HG03521 (cell line): ENCODE measurements around the gene TOPAZ1.
"Not testable (repeated sequence)": the region's sequence is repeated elsewhere in the genome, so short reads cannot be mapped to it uniquely, and the experiment has no call there.

Source experiments
- ATAC-seq: cut with Tn5 transposase; IDR thresholded peaks from one replicate; pipeline ENCODE4 v1.9.1; 2021; ENCODE audit warnings: mild to moderate bottlenecking, moderate library complexity; ENCODE audit not compliant: unreplicated experiment

The TOPAZ1 gene

DNA sequence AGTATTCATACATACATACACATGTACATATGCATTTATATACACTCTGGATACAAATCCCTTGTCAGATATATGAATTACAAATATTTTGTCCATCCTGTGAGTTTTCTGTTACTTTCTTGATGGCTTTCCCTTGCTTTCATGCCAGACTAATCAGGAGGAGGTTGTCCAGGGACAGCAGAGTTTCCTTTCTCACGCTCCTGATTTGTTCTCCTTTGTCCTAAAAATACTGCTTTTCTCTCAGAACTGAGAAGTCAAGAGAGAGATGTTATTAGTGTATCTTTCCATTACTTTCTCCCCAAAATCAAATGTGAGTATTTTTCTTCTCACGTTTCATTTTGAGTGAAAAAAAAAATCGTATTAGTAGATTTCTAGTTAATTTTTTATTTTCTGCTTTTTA, 84.8 kb downstream of the TOPAZ1 start:
- ATAC-seq, result no peak

DNA sequence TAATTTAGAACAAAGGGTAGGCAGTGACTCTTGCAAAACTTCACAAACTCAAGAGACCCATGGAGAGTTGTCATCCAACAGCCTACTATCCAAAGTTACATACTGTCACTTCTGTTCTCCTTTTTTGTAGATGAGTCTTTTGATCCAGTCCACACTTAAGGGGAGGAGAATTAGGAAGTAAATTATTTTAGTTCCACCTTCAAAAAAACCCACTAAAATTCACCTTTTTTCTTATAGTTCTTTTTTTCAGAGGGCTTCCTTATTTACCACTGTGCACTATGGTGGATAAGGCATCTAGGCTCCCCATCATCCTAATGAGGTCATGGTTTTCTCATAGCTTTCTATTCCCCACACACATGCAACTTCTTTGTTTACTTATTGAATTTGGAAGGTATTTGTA, 88.3 kb downstream of the TOPAZ1 start:
- ATAC-seq, result no peak

DNA sequence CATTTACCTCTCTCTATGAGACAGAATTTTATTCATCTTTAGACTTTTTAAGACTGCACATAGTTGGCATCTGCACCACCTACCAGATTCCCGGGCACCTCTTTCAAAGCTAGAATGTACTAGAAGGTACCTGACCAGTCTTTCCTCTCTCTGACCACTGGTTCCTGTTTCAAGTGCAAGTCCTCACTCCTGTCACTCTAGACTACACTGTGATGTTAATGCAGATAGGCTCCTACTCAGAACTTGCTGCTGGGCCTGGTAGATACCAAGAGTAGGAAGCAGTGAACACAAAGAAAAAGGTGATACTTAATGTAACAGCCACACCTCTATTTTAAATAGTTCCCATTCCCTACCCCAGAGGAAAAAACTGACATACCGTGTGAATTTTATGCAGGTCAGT, 88.8 kb downstream of the TOPAZ1 start:
- no peak for ATAC-seq

DNA sequence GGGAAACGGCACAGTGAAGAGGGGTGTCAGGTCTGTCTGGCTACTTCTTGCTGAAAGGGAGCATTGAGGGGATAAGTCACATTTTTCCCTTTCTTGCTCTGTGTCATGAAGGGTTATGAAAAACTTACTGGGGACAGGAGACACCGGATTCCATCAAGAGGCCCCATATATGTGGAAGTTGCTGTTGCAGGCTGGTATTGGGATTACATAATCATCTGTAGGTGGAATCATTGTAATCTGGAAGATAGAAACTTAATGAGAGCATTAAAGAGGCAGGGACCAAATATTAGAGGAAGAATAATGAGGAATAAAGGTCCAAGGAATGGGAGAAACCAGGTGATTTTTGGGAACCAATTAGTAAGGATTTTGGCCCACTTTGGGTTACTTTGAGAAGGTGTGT, 92.6 kb downstream of the TOPAZ1 start:
- no peak for ATAC-seq

DNA sequence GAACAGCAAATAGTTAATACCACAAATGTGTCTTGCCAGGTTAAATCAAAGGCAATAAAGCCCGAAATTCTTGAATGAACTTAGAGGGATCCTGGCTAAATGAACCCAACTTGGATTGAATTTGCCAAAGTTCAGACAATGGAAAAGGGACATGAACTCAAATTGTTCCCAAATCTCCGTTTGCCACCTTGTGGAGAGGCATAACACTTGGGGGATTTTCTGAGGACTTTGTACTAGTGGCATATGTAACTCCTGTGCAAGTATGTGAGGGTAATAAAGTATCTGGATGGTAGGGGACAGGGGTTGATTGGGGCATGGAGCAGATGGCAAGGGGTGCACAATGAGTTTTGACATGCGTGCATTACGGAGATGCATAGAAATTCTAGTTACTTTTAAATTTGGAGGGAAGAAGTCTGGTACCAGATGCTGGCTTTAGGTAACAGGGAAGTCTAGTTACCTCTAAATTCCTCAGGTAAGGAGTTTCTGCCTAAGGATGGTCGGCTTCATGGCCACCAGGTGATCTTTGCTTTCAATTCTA, 95.6 kb downstream of the TOPAZ1 start:
- no peak for ATAC-seq

DNA sequence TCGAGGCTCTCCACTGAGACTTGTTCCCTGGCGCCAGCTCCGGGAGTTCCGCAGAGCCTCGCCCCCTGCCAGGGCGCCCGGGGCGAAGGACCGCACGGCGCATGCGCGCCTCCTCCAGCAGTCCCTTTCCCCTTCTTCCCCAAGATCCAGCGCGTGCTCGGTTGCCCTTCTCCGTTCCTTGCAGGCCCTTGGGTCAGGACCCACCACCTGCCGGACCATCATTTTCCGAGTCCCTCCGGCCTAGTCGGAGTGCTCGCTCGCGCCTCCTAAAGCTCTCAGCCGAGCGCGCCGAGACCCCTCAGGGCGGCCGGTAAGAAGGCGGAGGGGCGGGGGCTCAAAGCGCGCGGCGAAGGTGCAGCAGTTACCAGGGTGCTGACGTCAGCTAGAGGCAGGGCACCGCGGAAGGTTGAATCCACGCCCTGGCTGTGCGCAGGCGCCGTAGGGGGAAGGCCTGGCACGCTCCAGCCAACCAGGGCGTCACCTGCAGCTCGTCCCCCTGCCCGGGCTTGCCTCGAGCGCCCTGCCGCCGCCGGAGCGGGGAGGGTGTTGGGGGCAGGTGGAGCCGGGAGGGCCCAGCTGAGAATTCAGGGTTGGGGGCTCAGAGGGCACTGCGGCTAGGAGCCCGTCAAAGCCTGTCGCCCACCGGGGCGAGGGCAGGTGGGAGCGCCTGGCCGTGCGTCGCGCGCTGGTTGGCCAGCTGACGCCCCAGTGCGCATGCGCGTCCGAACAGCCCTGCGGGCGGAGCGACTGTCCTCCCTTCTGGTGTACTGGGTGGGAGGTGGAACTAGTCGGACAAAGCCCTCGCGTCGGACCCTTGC, 96.5 kb downstream of the TOPAZ1 start, which contains the start of gene TCAIM:
Gene TCAIM (plus strand): TSS at position 757 of the 818 bp plus-strand sequence. CDS start 16,017 bp downstream, outside the sequence.
- peak; percentile 94 for ATAC-seq

DNA sequence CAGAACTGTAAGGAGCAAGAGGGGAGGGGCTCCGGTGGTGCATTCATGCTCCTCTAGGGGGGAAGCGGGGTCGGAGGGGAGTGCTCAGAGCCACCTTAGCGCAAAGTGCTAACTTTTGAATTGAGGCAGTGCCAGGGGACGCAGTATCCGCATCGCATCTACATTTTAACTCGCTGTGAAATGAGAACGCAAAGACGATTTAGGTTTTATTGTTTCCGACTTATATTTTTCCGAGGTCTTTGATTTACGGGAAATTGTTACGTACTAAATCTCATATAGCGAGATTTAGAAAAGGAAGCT, 97.1 kb downstream of the TOPAZ1 start:
- no peak for ATAC-seq

DNA sequence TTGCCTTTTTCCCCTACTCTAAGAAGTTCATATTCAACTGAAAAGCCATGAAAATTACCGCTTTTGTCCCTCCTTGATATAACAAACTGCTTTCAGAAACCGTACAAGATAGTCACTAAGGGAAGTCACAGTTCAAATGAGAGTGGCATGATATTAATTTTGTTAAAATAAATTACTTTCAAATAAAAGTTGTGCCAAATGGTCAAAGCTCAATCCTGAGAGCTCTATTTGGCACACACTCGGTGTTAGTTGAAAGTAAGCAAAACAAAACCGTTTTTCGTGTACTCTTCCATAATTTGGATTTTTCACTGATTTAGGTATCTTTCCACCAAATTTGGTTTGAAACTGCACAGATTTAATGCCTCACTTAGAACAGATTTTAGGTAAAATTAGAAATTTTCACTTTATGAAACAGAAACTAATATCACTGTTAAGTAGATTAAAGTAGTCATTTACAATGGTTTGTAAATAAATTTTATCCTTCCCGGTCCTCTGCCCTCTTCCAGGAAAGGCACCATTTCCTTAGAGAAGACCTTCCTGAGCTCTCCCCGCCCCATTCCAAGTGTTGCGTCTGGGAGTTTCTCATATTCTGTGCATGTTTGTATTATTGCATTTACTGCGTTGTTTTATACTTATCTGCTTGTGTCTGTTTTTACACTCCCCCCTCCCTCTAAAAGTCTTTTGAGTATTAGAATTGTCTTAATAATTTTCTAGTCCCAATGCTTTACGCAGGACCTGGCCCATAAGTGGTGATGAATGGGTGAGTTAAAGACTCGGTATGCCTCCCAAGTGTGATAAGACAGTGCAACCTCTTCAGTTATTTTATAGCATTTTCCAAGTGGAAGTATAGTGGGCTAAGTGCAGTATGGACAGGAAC, 97.7 kb downstream of the TOPAZ1 start:
- ATAC-seq, result no peak

DNA sequence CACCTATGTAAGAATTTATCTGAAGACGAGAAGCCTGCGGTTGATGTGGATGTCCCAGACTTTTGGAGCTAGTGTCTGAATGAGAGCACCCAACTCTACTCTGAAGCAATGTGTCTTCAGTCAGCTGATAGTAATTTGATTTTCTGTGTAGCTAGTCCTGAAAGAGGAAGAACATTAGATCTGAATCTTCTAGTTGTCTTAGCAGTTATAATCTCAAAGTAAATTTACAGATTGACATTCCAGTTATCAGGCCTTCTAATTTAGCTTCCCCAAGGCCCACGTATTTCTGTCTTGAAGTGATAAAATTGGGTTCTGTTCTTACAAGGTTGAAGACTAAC, 98.3 kb downstream of the TOPAZ1 start:
- ATAC-seq, result no peak

DNA sequence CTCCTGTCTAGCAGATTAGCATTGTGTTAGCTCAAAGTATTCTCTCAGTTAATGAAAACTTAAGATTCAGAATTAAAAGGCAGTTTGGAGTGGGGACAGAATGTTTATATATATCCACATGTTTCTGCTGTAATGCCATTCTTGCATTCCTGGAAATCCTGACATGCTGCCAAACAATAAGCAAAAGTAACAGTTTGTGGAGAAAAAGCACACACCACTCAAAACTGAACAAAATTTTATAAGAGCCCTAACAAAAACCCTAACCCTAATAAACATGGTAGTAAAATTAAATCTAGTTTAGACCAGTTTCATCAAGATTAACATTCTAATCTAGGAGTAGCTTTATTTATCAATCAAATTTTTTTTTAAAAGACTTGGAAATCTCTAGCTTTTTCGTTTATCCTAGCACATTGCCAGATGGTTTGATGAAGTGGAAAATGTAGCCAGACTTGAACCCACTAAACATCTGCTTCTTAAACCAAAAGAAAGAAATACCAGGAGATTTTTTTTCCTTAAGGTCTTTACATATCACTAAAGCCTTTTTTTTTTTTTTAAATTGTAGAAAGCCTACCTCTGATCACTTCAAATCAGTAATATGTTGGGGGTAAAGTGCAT, 100.6 kb downstream of the TOPAZ1 start:
- no peak for ATAC-seq

DNA sequence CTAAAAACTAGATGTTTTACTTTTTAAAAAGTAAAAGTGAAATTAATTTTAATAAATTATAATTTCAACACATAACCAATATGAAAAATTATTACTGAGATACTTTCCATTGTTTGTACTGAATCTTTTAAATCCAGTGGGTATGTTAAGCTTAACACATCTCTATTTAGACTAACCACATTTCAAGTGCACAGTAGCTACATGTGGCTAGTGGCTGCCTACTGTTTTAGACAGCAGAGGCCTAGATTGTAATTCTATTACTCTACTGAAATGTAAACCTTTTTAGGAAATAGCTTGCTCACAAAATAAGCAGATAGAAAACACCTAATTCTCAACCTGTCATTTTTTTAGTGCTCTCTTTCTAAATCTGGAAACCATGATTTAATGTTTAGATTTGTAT, 101.7 kb downstream of the TOPAZ1 start:
- no peak for ATAC-seq

DNA sequence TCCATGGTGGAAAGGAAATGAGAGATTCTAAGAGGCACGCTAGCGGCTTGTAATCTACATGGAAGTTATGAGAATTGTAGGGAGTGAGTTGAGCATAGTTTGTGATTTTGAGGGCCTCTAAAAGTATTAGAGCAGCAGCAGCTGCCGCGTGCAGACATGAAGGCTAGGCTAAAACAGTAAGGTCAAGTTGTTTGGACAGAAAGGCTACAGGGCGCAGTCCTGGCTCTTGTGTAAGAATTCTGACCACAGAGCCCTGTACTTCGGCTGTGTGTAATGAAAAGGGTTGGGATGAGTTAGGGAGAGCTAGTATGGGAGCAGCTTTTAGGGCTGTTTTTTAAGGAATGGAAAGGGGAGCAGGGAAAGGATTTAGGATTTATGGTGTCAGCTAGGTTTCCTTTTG, 104.9 kb downstream of the TOPAZ1 start:
- not testable (repeated sequence) for ATAC-seq

DNA sequence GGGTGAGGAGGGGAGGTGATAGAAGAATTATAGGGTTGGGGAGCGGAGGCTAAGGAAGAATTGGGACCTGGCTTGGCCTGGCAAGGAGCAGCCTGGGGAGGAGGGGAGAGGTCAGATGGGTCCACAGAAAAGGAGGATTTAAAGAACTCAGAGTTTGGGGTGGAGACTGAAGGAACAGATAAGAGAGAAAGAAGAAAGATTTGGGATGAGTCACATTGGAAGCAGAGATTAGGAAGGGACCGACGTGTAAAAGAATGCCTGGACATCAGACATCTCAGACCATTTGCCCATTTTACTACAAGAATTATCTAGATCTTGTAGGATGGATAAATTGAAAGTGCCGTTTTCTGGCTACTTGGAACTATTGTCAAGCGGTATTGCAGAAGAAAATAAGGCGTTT, 107.3 kb downstream of the TOPAZ1 start:
- no peak for ATAC-seq

DNA sequence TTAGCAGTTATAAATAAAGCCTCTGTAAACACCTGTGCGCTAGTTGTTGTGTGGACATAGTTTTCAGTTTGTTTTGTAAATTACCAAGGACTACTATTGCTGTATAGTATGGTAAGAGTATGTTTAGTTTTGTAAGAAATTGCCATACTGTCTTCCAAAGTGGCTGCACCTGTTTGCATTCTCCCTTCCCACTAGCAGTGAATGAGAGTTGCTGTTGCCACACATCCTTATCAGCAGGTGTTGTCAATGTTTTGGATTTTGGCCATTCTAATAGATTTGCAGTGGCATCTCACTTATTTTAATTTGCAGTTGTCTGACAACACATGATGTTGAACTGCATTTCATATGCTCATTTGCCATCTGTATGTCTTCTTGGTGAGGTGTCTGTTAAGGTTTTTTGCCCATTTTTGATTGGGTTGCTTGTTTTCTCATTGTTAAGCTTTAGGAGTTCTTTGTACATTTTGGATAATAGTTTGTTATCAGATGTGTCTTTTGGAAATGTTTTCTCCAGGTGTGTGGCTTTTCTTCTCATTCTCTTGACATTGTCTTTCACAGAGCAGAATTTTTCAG, 111.8 kb downstream of the TOPAZ1 start:
- ATAC-seq, result no peak

DNA sequence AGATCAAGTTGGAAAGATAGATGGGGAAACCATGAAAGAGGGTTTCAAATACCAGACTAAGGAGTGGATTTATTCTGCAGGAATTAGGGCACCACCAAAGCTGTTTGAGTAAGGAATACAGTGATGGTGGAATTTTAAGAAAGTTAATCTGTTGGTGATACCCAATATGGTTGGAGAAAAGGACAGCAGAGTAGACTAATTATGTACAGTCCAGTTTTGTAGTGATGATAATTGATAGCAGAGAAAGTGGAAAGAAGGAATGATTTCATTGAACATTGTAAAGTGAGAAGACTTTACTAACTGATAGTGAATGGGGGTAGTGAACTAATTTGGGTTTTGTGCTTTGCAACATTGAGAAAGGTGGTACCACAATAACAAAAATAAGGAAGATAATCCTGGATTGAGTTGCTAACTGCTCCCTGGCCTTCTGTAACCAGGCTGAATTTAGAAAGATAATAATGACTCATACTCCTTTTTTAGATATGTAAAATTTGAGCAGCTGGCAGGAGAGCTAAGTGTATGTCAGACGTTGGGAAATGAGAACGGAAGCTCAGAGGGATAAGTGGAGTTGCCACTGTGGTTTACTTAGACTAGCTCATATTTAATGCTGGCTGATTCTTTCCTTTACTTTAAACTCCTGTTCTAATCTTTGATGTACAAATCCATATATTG, 113.8 kb downstream of the TOPAZ1 start:
- no peak for ATAC-seq

DNA sequence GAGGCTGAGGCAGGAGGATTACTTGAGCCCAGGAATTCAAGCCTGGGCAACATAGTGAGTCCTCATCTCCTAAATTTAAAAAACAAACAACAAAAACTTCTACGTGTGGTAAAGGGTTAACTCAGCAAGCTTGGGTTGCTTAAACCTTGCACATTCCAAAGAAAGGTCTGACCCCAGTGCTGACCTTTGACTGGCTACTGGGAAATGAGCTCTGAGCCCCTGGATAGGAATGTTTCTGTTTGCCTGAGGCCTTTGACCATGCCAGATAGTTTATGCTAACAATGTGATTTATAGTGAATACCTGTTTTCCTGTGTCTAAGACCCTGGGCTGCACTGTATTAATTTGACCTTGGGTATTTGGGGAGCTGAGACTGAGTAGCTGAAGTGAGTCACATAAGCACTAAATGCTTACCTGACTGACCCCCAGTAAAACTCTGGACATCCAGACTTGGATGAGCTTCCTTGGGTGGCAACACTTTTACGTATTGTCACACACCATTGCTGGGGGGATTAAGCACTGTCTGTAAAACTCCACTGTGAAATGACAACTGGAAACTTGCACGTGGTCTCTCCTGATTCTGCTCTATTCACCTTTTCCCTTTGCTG, 117.6 kb downstream of the TOPAZ1 start:
- no peak for ATAC-seq

DNA sequence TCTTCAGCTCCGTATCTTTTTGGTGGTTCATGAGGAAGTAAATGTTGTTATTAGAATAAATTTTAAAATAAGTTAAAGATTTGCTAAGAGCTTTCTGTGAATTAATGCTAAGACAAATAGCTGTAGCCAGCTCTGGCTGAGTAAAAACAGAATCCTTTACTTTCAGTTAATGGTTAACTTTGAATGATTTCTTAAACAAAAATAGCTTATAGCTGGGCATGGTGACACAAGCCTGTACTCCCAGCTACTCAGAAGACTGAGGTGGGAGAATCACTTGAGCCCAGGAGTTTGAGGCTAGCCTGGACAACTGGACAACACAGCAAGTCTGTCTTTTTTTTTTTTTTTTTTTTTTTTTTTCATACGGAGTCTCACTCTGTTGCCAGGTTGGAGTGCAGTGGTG, 121.9 kb downstream of the TOPAZ1 start:
- no peak for ATAC-seq

DNA sequence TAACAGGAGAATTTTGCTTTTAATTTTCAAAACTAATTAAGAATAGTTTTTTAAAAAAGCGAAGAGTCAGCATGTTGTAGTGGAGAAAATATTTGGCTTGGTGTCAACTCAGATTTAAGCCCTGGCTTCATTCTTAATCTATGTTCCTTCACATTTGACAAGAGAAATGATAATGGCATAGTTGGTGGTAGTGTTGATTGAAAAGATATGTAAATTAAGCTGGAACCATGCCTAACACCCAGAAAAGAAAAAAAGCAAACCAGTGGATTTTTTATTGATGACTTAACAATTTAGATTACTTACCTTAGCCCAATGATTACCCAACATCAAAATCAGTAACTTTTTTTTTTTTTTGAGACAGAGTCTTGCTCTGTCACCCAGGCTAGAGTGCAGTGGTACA, 124.3 kb downstream of the TOPAZ1 start:
- no peak for ATAC-seq

DNA sequence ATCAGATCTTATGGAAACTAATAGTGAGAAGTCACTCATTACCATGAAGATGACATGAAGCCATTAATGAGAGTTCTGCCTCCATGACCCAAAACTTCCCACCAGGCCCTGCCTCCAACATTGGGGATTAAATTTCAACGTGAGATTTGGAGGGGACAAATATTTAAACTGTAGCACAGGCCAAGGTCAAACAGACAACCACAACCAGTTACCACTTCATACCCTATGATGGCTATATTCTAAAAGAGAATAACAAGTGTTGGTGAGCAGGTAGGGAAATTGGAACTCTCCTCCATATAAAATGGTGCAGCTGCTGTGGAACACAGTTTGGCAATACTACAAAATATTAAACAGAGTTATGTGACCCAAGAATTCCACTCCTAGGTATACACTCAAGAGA, 133.8 kb downstream of the TOPAZ1 start:
- no peak for ATAC-seq
